K562 (cell line): ENCODE data around the gene DUOXA2. TPM values are rescaled to one million over a fixed set of nuclear protein-coding genes. Genes with fewer than 3 reads are reported as not detected.

Experiments
- ATAC-seq: fragments of 200-7000 bp; cut with Tn5 transposase; 3 replicates; pipeline ENCODE4 v1.9.1; 2020; ENCODE audit warnings: moderate library complexity
- BruUV-seq: library from RNA; stranded (reverse); fragments of 400-500 nt; replicated peaks from 2 replicates; lab custom pipeline; 2021; lab: Mats Ljungman, UMichigan
- CTCF ChIA-PET: fragments of 300-600 bp; formaldehyde crosslinking; extraction: SDS; loops from one replicate; lab custom pipeline; 2021; ENCODE audit warnings: low intra/inter-chr PET ratio; lab: Yijun Ruan, JAX
- POLR2A ChIA-PET: fragments of 300-600, 350-650 bp; sonication (Branson Sonifier 250); formaldehyde crosslinking; extraction: SDS; loops from one replicate; lab custom pipeline; 2021; ENCODE audit warnings: antibody characterized with exemption, inconsistent platforms; lab: Yijun Ruan, JAX
- DNase-seq, 4 experiments: peaks; one replicate each; pipeline versions ENCODE4 v3.0.0 to v3.0.0-alpha.2; 2011 to 2018; ENCODE audit warnings: low spot score in 3 of 4, mixed read lengths in 3 of 4; ENCODE audit errors: extremely low read depth in 1 of 4
- FAIRE-seq: peaks from 2 replicates; lab custom pipeline; 2011; peaks lifted over from hg19 to GRCh38; lab: Jason Lieb, UNC
- H2AFZ ChIP-seq: 2 replicates; pipeline ENCODE4 v1.6.0; 2011; ENCODE audit warnings: low read depth, low read length, control low read depth, inconsistent platforms
- H3K27ac ChIP-seq: fragments of 200-600 bp; 3 replicates; pipeline ENCODE4 v1.8.0; 2011; ENCODE audit warnings: low read depth, mild to moderate bottlenecking, control low read depth, inconsistent platforms, low read length, moderate library complexity, mixed read lengths; ENCODE audit errors: extremely low read depth
- H3K27me3 ChIP-seq, 2 experiments: fragments of 300-600 bp in 1 of 2; 2 replicates in 1 of 2; 3 replicates in 1 of 2; pipeline versions ENCODE4 v1.6.0 to v1.8.0; 2011; ENCODE audit warnings: inconsistent platforms in 2 of 2, low read length in 2 of 2, mild to moderate bottlenecking in 1 of 2, mixed read lengths in 1 of 2, moderate library complexity in 1 of 2; ENCODE audit not compliant: control insufficient read depth in 2 of 2, insufficient read depth in 2 of 2
- H3K36me3 ChIP-seq: fragments of 300-600 bp; 3 replicates; pipeline ENCODE4 v1.8.0; 2011; ENCODE audit warnings: mild to moderate bottlenecking, low read length, inconsistent platforms; ENCODE audit not compliant: control insufficient read depth, insufficient read depth
- H3K4me1 ChIP-seq, 2 experiments: fragments of 200-600 bp in 1 of 2; replicated peaks in 1 of 2; 2 replicates in 1 of 2; 3 replicates in 1 of 2; pipeline versions ENCODE4 v1.5.1 to v1.8.0; 2011; ENCODE audit warnings: inconsistent platforms in 2 of 2, low read length in 2 of 2, mild to moderate bottlenecking in 1 of 2, mixed read lengths in 1 of 2, moderate library complexity in 1 of 2; ENCODE audit not compliant: control insufficient read depth in 2 of 2, insufficient read depth in 2 of 2
- H3K4me2 ChIP-seq: 2 replicates; pipeline ENCODE4 v1.6.1; 2011; ENCODE audit warnings: low read length, control low read depth, inconsistent platforms, mixed read lengths; ENCODE audit not compliant: insufficient read depth
- H3K4me3 ChIP-seq: fragments of 200-600 bp; sonication (generic), shearing (Covaris generic); 2 replicates; pipeline ENCODE4 v1.5.1; 2016; ENCODE audit warnings: control low read depth, inconsistent platforms
- H3K79me2 ChIP-seq: fragments of 200-600 bp; 3 replicates; pipeline ENCODE4 v1.8.0; 2011; ENCODE audit warnings: low read length, inconsistent platforms; ENCODE audit not compliant: control insufficient read depth, insufficient read depth
- H3K9ac ChIP-seq, 2 experiments: 2 replicates each; pipeline versions ENCODE4 v1.6.0 to v1.6.1; 2011; ENCODE audit warnings: low read depth in 2 of 2, low read length in 2 of 2, control low read depth in 1 of 2, inconsistent platforms in 1 of 2, mild to moderate bottlenecking in 1 of 2, mixed read lengths in 1 of 2; ENCODE audit not compliant: insufficient read depth in 1 of 2
- H3K9me1 ChIP-seq: one replicate; pipeline ENCODE4 v1.6.0; 2011; ENCODE audit warnings: inconsistent platforms, mild to moderate bottlenecking, low read length, moderate library complexity; ENCODE audit not compliant: control insufficient read depth, insufficient read depth
- H3K9me3 ChIP-seq: replicated peaks from 2 replicates; pipeline ENCODE4 v1.5.1; 2011; ENCODE audit warnings: low read depth, low read length, inconsistent platforms; ENCODE audit not compliant: control insufficient read depth, insufficient read depth
- H4K20me1 ChIP-seq: replicated peaks from 2 replicates; pipeline ENCODE4 v1.6.1; 2011; ENCODE audit warnings: low read length, inconsistent platforms, mixed read lengths; ENCODE audit not compliant: control insufficient read depth, insufficient read depth
- BCL6 ChIP-seq: fragments of 250-450 bp; sonication (Bioruptor Pico); IDR thresholded peaks from 2 replicates; pipeline ENCODE4 v1.4.0; 2020
- COPS2 ChIP-seq: fragments of 450-650 bp; conservative IDR thresholded peaks from 2 replicates; pipeline ENCODE4 v1.6.1; 2016; ENCODE audit warnings: mild to moderate bottlenecking, moderate library complexity
- FOXP4 ChIP-seq: sonication (generic); formaldehyde crosslinking; IDR thresholded peaks from 2 replicates; pipeline ENCODE4 v1.8.0; 2022; ENCODE audit warnings: mild to moderate bottlenecking, missing genetic modification reagents, borderline replicate concordance
- HMBOX1 ChIP-seq: sonication (generic); IDR thresholded peaks from 2 replicates; pipeline ENCODE4 v1.6.1; 2016
- JUND ChIP-seq, 2 experiments: IDR thresholded peaks; 2 replicates in 1 of 2; 3 replicates in 1 of 2; pipeline ENCODE4 v1.6.1; 2011; ENCODE audit warnings: borderline replicate concordance in 2 of 2, low read depth in 2 of 2, low read length in 2 of 2, improper control_type of control experiment in 1 of 2, missing biosample characterization in 1 of 2, missing genetic modification characterization in 1 of 2, missing genetic modification reagents in 1 of 2
- MYBL2 ChIP-seq, 2 experiments: fragments of 450-650 bp in 1 of 2; sonication (generic) in 1 of 2; formaldehyde crosslinking in 1 of 2; IDR thresholded peaks; 2 replicates each; pipeline versions ENCODE4 v1.6.1 to v1.8.1; 2017 to 2022; ENCODE audit warnings: borderline replicate concordance in 1 of 2, inconsistent platforms in 1 of 2, low read depth in 1 of 2, mild to moderate bottlenecking in 1 of 2, missing genetic modification reagents in 1 of 2, moderate library complexity in 1 of 2
- POLR2A ChIP-seq: fragments of 450-650 bp; conservative IDR thresholded peaks from 2 replicates; pipeline ENCODE4 v1.6.1; 2016
- POLR2AphosphoS2 ChIP-seq: IDR thresholded peaks from 2 replicates; pipeline ENCODE4 v1.6.1; 2012; ENCODE audit warnings: low read length, improper control_type of control experiment
- RUNX1 ChIP-seq: sonication (generic); IDR thresholded peaks from 2 replicates; pipeline ENCODE4 v1.6.1; 2016; ENCODE audit warnings: antibody characterized with exemption, low read depth
- SRSF9 ChIP-seq: fragments of 200-400 bp; formaldehyde crosslinking; IDR thresholded peaks from 2 replicates; pipeline ENCODE4 v1.6.1; 2017; ENCODE audit warnings: low read depth, low read length, borderline replicate concordance
- STAT6 ChIP-seq: sonication (generic); formaldehyde crosslinking; IDR thresholded peaks from 2 replicates; pipeline ENCODE4 v1.8.1; 2023; ENCODE audit warnings: mild to moderate bottlenecking, missing genetic modification reagents
- ZNF282 ChIP-seq: sonication (generic); formaldehyde crosslinking; IDR thresholded peaks from 2 replicates; pipeline ENCODE4 v1.8.1; 2023; ENCODE audit warnings: missing genetic modification reagents
- WGBS: fragments of 100-300 bp; shearing (Covaris generic); methylation state at CpG from one replicate; pipeline ENCODE4 v1.1.6; 2016; ENCODE audit warnings: low coverage, mixed read lengths; ENCODE audit not compliant: insufficient coverage; ENCODE audit errors: missing lambda C conversion rate; 5-methylcytosine and 5-hydroxymethylcytosine counted together
- in situ Hi-C: fragments of 300-500 bp; cut with MboI; formaldehyde crosslinking; loops from 4 replicates; pipeline ENCODE4 v1.15.0; 2018; ENCODE audit warnings: inconsistent platforms, mixed read lengths
- intact Hi-C: fragments of 100-400 bp; cut with micrococcal nuclease; formaldehyde crosslinking; loops from 2 replicates; pipeline ENCODE4 v1.14.2; 2022
- polyA plus RNA-seq, 8 experiments: library from polyadenylated mRNA; depleted of rRNA in 4 of 8; stranded (reverse) in 5 of 8; unstranded in 3 of 8; fragments of >200 nt; fragmentation: Nextera tagmentation in 2 of 8; fragmentation: Illumina TruSeq in 1 of 8; extraction: Ambion mirVana in 2 of 8; extraction: Trizol in 1 of 8; gene quantifications; 2 replicates each; pipeline versions ENCODE4 v1.2.1 to v1.2.3, GENCODE V29; 2011 to 2014; ENCODE audit warnings: inconsistent platforms in 1 of 8, missing spikeins in 1 of 8
- total RNA-seq, 7 experiments: library from RNA; depleted of rRNA in 6 of 7; stranded (reverse); fragments of >200 nt in 6 of 7; fragmentation: Illumina TruSeq in 2 of 7; extraction: Trizol in 2 of 7; gene quantifications; 2 replicates each; pipeline versions ENCODE4 v1.2.1 to v1.2.3, GENCODE V29; 2011 to 2021; ENCODE audit warnings: low replicate concordance in 1 of 7
- TF ChIP-seq, protein P1 (sequence below): sonication (generic); formaldehyde crosslinking; IDR thresholded peaks from 2 replicates; pipeline ENCODE4 v1.9.0; 2022; ENCODE audit warnings: mild to moderate bottlenecking, missing genetic modification reagents

DUOXA2 gene
- total and polyA plus RNA-seq, 9 of the 15 experiments (the other 6 are each of a cell fraction or from before 2014, with no cell fraction given) = not detected

- H3K4me3 ChIP-seq = no peak overlapping the region
- H4K20me1 ChIP-seq = no peaks in the 10 kb centered on the region; the same call in 1 of the 2 replicates
- FAIRE-seq (no peak), ATAC-seq (no peak), DNase-seq (no peak)
- WGBS = 47% methylated on average over 6 of the region's 6 CpGs
- no peaks in the 10 kb centered on the region for H3K9me1 ChIP-seq
- no peak overlapping the region for H3K9ac ChIP-seq
- ChIA-PET POLR2A (interaction anchor here (1.0 kb wide), 1 partner anchor 12 kb away, joined by 3 read pairs; no protein-coding TSS in a partner anchor), CTCF (no interaction called here)
- H3K9me3 ChIP-seq = no peaks in the 10 kb centered on the region
- H3K79me2 ChIP-seq = no peaks in the 10 kb centered on the region
- peaks cover 0 to 6% of the 10 kb centered on the region in 2 experiments; a peak in 1 of 5 replicates for H3K4me1 ChIP-seq
- H3K4me2 ChIP-seq = no peak overlapping the region
- intact Hi-C loops (no loop called here), in situ Hi-C loops (no loop called here)
- no peaks in the 10 kb centered on the region for H3K36me3 ChIP-seq
- H3K27me3 ChIP-seq = peaks cover 2 to 19% of the 10 kb centered on the region in 2 experiments; a peak in 4 of 5 replicates
- BruUV-seq = no TSS peak
- H3K27ac ChIP-seq = no peak overlapping the region
- no peak overlapping the region for H2AFZ ChIP-seq
- TF ChIP-seq BCL6 = no peak
- no peak for TF ChIP-seq COPS2
- TF ChIP-seq HMBOX1 = no peak
- no peak for TF ChIP-seq FOXP4 (CRISPR knock-in tag)
- no peak for TF ChIP-seq RUNX1
- no peak for TF ChIP-seq POLR2AphosphoS2
- TF ChIP-seq ZNF282 = no peak
- TF ChIP-seq SRSF9 = no peak
- no peak for TF ChIP-seq STAT6
- no peak for TF ChIP-seq JUND (IDR thresholded peaks at IDR 0.05; ENCODE audit: borderline replicate concordance, low read depth, low read length)
- no peak for TF ChIP-seq JUND (tag; IDR thresholded peaks at IDR 0.05; ENCODE audit: borderline replicate concordance, low read depth, low read length)
- no peak for TF ChIP-seq MYBL2 (IDR thresholded peaks at IDR 0.05; ENCODE audit: low read depth)
- no peak for TF ChIP-seq MYBL2 (CRISPR knock-in tag; IDR thresholded peaks at IDR 0.05; ENCODE audit: borderline replicate concordance)
- TF ChIP-seq, protein P1, sequence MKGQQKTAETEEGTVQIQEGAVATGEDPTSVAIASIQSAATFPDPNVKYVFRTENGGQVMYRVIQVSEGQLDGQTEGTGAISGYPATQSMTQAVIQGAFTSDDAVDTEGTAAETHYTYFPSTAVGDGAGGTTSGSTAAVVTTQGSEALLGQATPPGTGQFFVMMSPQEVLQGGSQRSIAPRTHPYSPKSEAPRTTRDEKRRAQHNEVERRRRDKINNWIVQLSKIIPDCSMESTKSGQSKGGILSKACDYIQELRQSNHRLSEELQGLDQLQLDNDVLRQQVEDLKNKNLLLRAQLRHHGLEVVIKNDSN (CRISPR knock-in tag) = no peak
- no peak for TF ChIP-seq POLR2A
Observed at GRCh38 chr15:45150997-45151396, 36.9 kb downstream of the DUOXA2 start.
